CD14-positive monocyte (primary cell): Measurements from ENCODE around the gene KPNA5. TPM values are rescaled to one million over a fixed set of nuclear protein-coding genes. Genes with fewer than 3 reads are reported as not detected.

Source experiments
- DNase-seq, 3 donors: peaks; one replicate each; pipeline ENCODE4 v3.0.0-alpha.2; 2011 to 2022
- H2AFZ ChIP-seq: 2 replicates; pipeline ENCODE4 v1.6.0; 2012; ENCODE audit warnings: mild to moderate bottlenecking, low read depth, low read length, inconsistent platforms; ENCODE audit not compliant: insufficient read depth, poor library complexity, severe bottlenecking
- H3K27ac ChIP-seq, 2 donors: 1 replicate in 1 of 2; 2 replicates in 1 of 2; pipeline ENCODE4 v1.5.1; 2012 to 2013; ENCODE audit warnings: low read length in 2 of 2, control low read depth in 1 of 2, inconsistent platforms in 1 of 2, low read depth in 1 of 2, mild to moderate bottlenecking in 1 of 2
- H3K27me3 ChIP-seq, 2 donors: one replicate each; pipeline versions ENCODE4 v1.6.0 to v1.6.1; 2011 to 2013; ENCODE audit warnings: low read length in 2 of 2; ENCODE audit not compliant: control insufficient read depth in 2 of 2, insufficient read depth in 2 of 2
- H3K36me3 ChIP-seq, 2 donors: replicated peaks in 1 of 2; 1 replicate in 1 of 2; 2 replicates in 1 of 2; pipeline versions ENCODE4 v1.5.1 to v1.6.1; 2012 to 2013; ENCODE audit warnings: low read length in 2 of 2, control low read depth in 1 of 2, inconsistent platforms in 1 of 2, mild to moderate bottlenecking in 1 of 2; ENCODE audit not compliant: insufficient read depth in 2 of 2, control insufficient read depth in 1 of 2
- H3K4me1 ChIP-seq, 2 donors: 1 replicate in 1 of 2; 2 replicates in 1 of 2; pipeline versions ENCODE4 v1.5.1 to v1.6.1; 2012 to 2013; ENCODE audit warnings: low read length in 2 of 2, control low read depth in 1 of 2, inconsistent platforms in 1 of 2, mild to moderate bottlenecking in 1 of 2, moderate library complexity in 1 of 2; ENCODE audit not compliant: insufficient read depth in 2 of 2, control insufficient read depth in 1 of 2
- H3K4me2 ChIP-seq: replicated peaks from 2 replicates; pipeline ENCODE3; 2012; ENCODE audit warnings: low read length, moderate library complexity, mild to moderate bottlenecking; ENCODE audit not compliant: poor library complexity, severe bottlenecking; ENCODE audit errors: extremely low read depth
- H3K4me3 ChIP-seq, 3 experiments: fragments of 200-600 bp in 1 of 3; sonication (generic) in 1 of 3; replicated peaks in 1 of 3; 1 replicate in 2 of 3; 2 replicates in 1 of 3; pipeline ENCODE4 v1.5.1; 2011 to 2013; ENCODE audit warnings: low read length in 3 of 3, mild to moderate bottlenecking in 3 of 3, control low read depth in 2 of 3, low read depth in 2 of 3, inconsistent platforms in 1 of 3, moderate library complexity in 1 of 3
- H3K79me2 ChIP-seq: 2 replicates; pipeline ENCODE4 v1.6.0; 2012; ENCODE audit warnings: mild to moderate bottlenecking, control low read depth, inconsistent platforms, low read length, moderate library complexity; ENCODE audit not compliant: insufficient read depth
- H3K9ac ChIP-seq: 2 replicates; pipeline ENCODE4 v1.6.0; 2017; ENCODE audit warnings: low read length, mild to moderate bottlenecking; ENCODE audit not compliant: insufficient read depth, poor library complexity, severe bottlenecking
- H3K9me3 ChIP-seq, 2 donors: replicated peaks in 1 of 2; 1 replicate in 1 of 2; 2 replicates in 1 of 2; pipeline versions ENCODE4 v1.5.1 to v1.6.1; 2012 to 2013; ENCODE audit warnings: low read length in 2 of 2, control low read depth in 1 of 2; ENCODE audit not compliant: control insufficient read depth in 1 of 2, insufficient read depth in 1 of 2
- H4K20me1 ChIP-seq: 2 replicates; pipeline ENCODE4 v1.6.0; 2012; ENCODE audit warnings: mild to moderate bottlenecking, low read length, control low read depth, moderate library complexity; ENCODE audit not compliant: insufficient read depth
- H3K27ac Mint-ChIP-seq, 7 donors: one replicate each; pipeline ENCODE4 v1.8.0; 2020; ENCODE audit warnings: mild to moderate bottlenecking in 7 of 7, mixed read lengths in 7 of 7, moderate library complexity in 6 of 7, inconsistent platforms in 2 of 7
- H3K27me3 Mint-ChIP-seq, 3 donors: one replicate each; pipeline ENCODE4 v1.8.0; 2021 to 2022; ENCODE audit warnings: low read depth in 3 of 3, mild to moderate bottlenecking in 3 of 3, mixed read lengths in 3 of 3, moderate library complexity in 3 of 3, inconsistent platforms in 1 of 3
- H3K36me3 Mint-ChIP-seq, 2 donors: one replicate each; pipeline ENCODE4 v1.8.0; 2020; ENCODE audit warnings: mixed read lengths in 2 of 2, inconsistent platforms in 1 of 2, mild to moderate bottlenecking in 1 of 2
- H3K4me1 Mint-ChIP-seq: one replicate; pipeline ENCODE4 v1.8.0; 2020; ENCODE audit warnings: mild to moderate bottlenecking, mixed read lengths
- H3K4me3 Mint-ChIP-seq, 2 donors: one replicate each; pipeline ENCODE4 v1.8.0; 2020; ENCODE audit warnings: mild to moderate bottlenecking in 2 of 2, mixed read lengths in 2 of 2, moderate library complexity in 1 of 2
- H3K9me3 Mint-ChIP-seq, 7 donors: one replicate each; pipeline ENCODE4 v1.8.0; 2020 to 2022; ENCODE audit warnings: mixed read lengths in 7 of 7, mild to moderate bottlenecking in 6 of 7, moderate library complexity in 6 of 7, inconsistent platforms in 2 of 7
- CTCF ChIP-seq: fragments of 200-600 bp; IDR thresholded peaks from one replicate; pipeline ENCODE4 v1.8.0; 2022; ENCODE audit warnings: antibody characterized with exemption, mild to moderate bottlenecking
- WGBS: methylation state at CpG from one replicate; pipeline ENCODE4 v1.1.5; 2013; ENCODE audit warnings: missing lambda C conversion rate; ENCODE audit not compliant: insufficient coverage; 5-methylcytosine and 5-hydroxymethylcytosine counted together
- intact Hi-C, 2 donors: fragments of 100-400 bp; cut with micrococcal nuclease; formaldehyde crosslinking; loops; one replicate each; pipeline versions ENCODE4 v1.15.0 to v1.15.1; 2023
- polyA plus RNA-seq, 3 donors: library from polyadenylated mRNA; depleted of rRNA in 1 of 3; unstranded in 2 of 3; stranded (reverse) in 1 of 3; fragments of 300-500 nt in 2 of 3; fragments of >200 nt in 1 of 3; fragmentation: Illumina TruSeq in 2 of 3; gene quantifications; 1 replicate in 2 of 3; 2 replicates in 1 of 3; pipeline ENCODE4 v1.2.3, GENCODE V29; 2012 to 2021

The KPNA5 gene
- polyA plus RNA-seq, 3 donors, result 1.7 to 2.9 (median 2.3) TPM

GRCh38 chr6:116763048-116763447 is 82.0 kb downstream of the KPNA5 start:
- no peak overlapping the region for H3K27ac Mint-ChIP-seq
- Histone ChIP-seq H3K27me3 (peaks cover 46 to 67% of the 10 kb centered on the region in 2 donors), H2AFZ (no peak overlapping the region), H4K20me1 (no peaks in the 10 kb centered on the region), H3K9ac (no peak overlapping the region), H3K27ac (no peak overlapping the region), H3K9me3 (peaks cover 0 to 27% of the 10 kb centered on the region in 2 donors), H3K36me3 (no peaks in the 10 kb centered on the region), H3K4me1 (peaks cover 6 to 8% of the 10 kb centered on the region in 2 donors), H3K4me3 (no peak overlapping the region), H3K79me2 (no peaks in the 10 kb centered on the region), H3K4me2 (no peak overlapping the region)
- peaks cover 0 to 7% of the 10 kb centered on the region in 2 donors for H3K36me3 Mint-ChIP-seq
- peaks cover 0 to 11% (median 7%) of the 10 kb centered on the region in 7 donors for H3K9me3 Mint-ChIP-seq
- H3K4me3 Mint-ChIP-seq, result peak overlapping the region in 1 of 2 donors; percentile 54
- H3K4me1 Mint-ChIP-seq, result peaks cover 12% of the 10 kb centered on the region
- no peak for DNase-seq
- TF ChIP-seq CTCF, result no peak
- intact Hi-C loops, result no loop called here
- H3K27me3 Mint-ChIP-seq, result peaks cover 49 to 54% (median 53%) of the 10 kb centered on the region in 3 donors

DNA sequence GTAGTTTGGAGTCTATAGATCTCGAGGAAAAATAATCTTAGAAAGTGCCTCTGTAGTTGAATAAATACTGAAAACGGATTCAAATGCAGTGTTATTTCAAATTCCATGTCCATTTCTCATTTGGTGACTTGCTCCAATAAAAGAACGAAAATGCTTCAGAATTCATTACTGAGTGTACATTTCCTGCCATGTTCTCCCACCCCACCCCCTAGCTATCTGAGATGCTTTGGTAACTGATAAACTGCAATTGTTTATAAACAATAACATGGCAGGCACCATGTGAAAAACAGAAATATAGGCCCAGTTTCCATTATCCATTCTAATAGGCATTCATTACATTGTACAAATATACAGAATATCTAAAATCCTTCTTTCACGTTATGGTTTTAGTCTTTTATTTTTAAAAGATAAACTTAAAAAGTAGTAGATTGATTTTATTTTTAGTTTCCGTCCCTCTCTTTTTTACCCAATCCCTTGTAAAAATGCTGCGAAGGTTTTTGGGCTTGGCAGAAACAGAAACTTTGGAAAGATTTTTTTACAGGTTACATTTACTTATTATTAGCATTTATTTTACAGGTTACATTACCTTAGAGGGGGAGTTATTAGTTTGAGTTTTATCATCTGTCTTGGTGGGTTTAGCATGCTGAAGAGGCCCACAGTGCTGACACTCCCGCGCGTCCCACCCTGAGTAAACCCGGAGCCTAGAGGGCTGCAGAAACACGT is 83.1 kb downstream of the KPNA5 start:
- Histone ChIP-seq H3K79me2 (no peaks in the 10 kb centered on the region), H3K4me2 (no peak overlapping the region), H3K9me3 (peaks cover 0 to 27% of the 10 kb centered on the region in 2 donors), H3K36me3 (no peaks in the 10 kb centered on the region), H3K27me3 (peaks cover 46 to 67% of the 10 kb centered on the region in 2 donors), H4K20me1 (no peaks in the 10 kb centered on the region), H3K4me1 (peaks cover 6 to 8% of the 10 kb centered on the region in 2 donors), H3K27ac (no peak overlapping the region), H3K4me3 (no peak overlapping the region), H2AFZ (no peak overlapping the region), H3K9ac (no peak overlapping the region)
- H3K27ac Mint-ChIP-seq, result no peak overlapping the region
- 100% methylated on average over 5 of the region's 11 CpGs for WGBS
- peaks cover 0 to 7% of the 10 kb centered on the region in 2 donors for H3K36me3 Mint-ChIP-seq
- peaks cover 52 to 60% (median 57%) of the 10 kb centered on the region in 3 donors for H3K27me3 Mint-ChIP-seq
- intact Hi-C loops, result no loop called here
- H3K4me3 Mint-ChIP-seq, result peak overlapping the region in 1 of 2 donors; percentile 86
- DNase-seq, result no peak
- peaks cover 0 to 11% (median 7%) of the 10 kb centered on the region in 7 donors for H3K9me3 Mint-ChIP-seq
- H3K4me1 Mint-ChIP-seq, result peaks cover 12% of the 10 kb centered on the region
- no peak for TF ChIP-seq CTCF
